CD4-positive, alpha-beta T cell treated with Interleukin-17A for 4 hours (primary cell): ENCODE results near the gene BTNL8.

Source experiments
- DNase-seq: peaks from one replicate; pipeline ENCODE4 v3.0.0-alpha.2; 2020; ENCODE audit warnings: mixed read lengths

BTNL8 gene

GRCh38 chr5:180974612-180975315 lies 75.8 kb downstream of the BTNL8 start:
- DNase-seq: no peak

GRCh38 chr5:180975338-180975737 lies 76.4 kb downstream of the BTNL8 start:
- DNase-seq: no peak

- peak; percentile 3 for DNase-seq
Observed at GRCh38 chr5:180976518-180976917, 77.6 kb downstream of the BTNL8 start.

DNA sequence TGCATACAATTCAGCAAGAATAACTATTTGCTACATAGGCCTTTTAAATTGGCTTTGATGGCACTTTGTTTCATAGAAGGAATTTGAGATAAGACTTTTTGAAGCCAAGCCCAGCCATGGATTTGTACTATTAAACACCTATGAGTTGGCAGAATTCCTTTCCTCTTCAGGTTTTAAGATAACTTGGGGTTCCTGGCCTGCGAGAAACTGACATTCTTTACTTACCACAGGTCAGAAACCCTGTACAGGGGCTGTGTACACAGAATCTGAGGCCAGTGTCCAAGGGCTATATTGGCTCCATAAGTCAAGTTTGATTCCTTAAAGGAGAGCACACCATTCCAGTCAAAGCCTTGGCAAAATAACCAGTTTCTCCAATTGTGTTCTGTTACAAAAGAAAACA lies 78.9 kb downstream of the BTNL8 start:
- no peak for DNase-seq

DNA sequence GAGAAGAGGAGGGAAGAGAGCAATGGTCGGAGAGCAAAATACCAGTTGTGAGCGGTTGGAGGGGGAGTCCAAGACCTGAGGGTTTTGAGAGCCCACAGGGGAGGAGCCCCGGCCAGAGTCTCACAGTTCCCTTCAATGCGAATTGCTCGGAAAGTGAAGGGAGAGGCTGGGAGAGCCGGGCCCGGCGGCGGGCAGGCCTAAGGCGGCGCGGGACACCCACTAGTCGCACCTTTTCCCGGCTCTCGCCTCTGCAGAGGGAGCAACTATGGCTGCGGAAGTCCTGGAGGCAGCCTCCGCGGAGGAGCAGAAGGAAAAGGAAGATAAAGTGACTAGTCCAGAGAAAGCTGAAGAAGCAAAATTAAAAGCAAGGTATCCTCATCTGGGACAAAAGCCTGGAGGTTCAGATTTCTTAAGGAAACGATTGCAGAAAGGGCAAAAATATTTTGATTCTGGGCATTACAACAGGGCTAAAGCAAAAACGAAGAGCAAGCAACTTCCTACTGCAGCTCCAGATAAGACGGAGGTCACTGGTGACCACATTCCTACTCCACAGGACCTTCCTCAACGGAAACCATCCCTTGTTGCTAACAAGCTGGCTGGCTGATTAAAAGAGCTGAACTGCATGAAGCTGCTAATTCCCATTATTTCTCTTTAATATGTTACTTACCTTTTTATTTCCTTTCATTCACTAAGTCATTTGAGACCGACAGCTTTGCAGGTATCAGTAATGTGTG lies 83.2 kb downstream of the BTNL8 start:
- DNase-seq: no peak

DNA sequence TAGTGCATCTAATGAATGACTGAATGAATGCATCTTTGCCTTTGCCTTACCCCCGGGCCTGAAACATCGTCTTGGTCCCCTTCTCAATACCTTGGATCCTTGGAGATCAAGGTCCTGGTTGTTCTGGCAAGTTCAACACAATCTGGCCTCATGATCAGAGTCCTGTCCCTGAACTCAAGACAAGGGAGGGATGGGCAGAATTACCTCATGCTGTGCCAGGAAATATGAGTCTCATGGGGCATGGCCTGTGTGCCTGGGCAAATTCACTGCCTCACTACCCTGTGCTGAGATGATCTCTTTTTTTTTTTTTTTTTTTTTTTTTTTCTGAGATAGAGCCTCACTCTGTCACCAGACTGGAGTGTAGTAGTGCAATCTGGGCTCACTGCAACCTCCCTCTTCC lies 89.1 kb downstream of the BTNL8 start:
- DNase-seq: no peak

- DNase-seq: no peak
Observed at GRCh38 chr5:180988592-180988991, 89.6 kb downstream of the BTNL8 start, which contains the start of gene BTNL3. TSS of gene BTNL3 (plus strand) at chr5:180988846. CDS start at chr5:180989029, 183 bp downstream.

GRCh38 chr5:180990086-180990881 lies 91.3 kb downstream of the BTNL8 start:
- no peak for DNase-seq

DNA sequence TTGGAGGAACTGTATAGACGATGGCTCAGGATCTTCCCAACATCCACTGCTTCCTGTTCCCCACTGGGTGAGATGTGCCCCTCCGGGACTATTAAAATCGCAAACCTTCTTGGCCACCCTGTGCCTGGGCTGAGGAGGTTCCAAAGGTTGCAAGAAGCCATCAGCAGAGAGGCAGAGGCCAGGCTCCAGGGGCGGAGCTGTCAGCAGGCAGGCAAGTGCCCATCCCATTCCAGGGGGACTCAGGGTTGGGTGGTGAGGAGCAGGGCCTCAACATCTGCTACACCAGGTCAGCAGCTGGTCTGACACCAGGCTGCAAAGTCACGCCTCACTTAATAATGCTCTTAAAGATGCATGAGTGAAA lies 91.9 kb downstream of the BTNL8 start:
- no peak for DNase-seq
